Measurements from ENCODE around the gene DSCAML1. TPM values are rescaled to one million over a fixed set of nuclear protein-coding genes. Genes with fewer than 3 reads are reported as not detected.

DSCAML1 gene
- total RNA-seq, 1 experiment from 2014 or later, result not detected

DNA sequence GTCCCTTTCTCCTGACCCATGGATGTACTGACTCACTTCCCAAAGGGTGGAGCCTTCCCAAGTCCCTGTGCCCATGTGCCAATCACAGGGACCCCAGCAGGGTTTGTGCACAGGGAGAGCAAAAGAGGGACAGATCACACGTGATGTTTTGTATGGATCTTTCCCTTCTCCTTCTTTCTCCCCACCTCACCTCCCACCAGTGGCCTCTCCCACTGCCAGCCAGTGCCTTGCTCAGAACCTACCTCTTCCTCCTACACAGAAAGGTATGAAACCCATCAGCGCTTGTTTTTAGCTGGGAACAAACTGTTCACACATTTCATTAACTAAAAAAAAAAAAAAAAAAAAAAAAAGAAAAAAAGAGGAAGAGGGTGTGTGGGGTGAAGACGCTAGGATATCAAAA is 112.9 kb downstream of the DSCAML1 start:
- Histone ChIP-seq H3K9me2 (replicated peaks; ENCODE audit: low read length) (no peaks in the 10 kb centered on the region), H3K27me3 (ENCODE audit: low read length) (peaks cover 83% of the 10 kb centered on the region), H3K36me3 (ENCODE audit: low read depth, low read length) (no peaks in the 10 kb centered on the region), H3K4me3 (ENCODE audit: low read length) (no peak overlapping the region), H3K9me3 (ENCODE audit: low read length) (no peaks in the 10 kb centered on the region), H3K4me2 (ENCODE audit: low read length) (no peak overlapping the region), H3K27ac (ENCODE audit: low read length) (no peak overlapping the region), H2AFZ (ENCODE audit: low read length) (no peak overlapping the region), H4K20me1 (ENCODE audit: low read length) (no peaks in the 10 kb centered on the region), H3K4me1 (ENCODE audit: insufficient read depth, low read length) (no peaks in the 10 kb centered on the region), H3K79me2 (ENCODE audit: low read length) (no peaks in the 10 kb centered on the region), H3F3A (ENCODE audit: low read length, unreplicated experiment) (no peaks in the 10 kb centered on the region), H3K9ac (ENCODE audit: low read length) (no peak overlapping the region)
- TF ChIP-seq EZH2phosphoT487 (IDR thresholded peaks at IDR 0.05; ENCODE audit: borderline replicate concordance, low read length) (no peak), EZH2 (IDR thresholded peaks at IDR 0.05; ENCODE audit: low read length, unreplicated experiment) (no peak)
- TF ChIP-seq, protein P1, sequence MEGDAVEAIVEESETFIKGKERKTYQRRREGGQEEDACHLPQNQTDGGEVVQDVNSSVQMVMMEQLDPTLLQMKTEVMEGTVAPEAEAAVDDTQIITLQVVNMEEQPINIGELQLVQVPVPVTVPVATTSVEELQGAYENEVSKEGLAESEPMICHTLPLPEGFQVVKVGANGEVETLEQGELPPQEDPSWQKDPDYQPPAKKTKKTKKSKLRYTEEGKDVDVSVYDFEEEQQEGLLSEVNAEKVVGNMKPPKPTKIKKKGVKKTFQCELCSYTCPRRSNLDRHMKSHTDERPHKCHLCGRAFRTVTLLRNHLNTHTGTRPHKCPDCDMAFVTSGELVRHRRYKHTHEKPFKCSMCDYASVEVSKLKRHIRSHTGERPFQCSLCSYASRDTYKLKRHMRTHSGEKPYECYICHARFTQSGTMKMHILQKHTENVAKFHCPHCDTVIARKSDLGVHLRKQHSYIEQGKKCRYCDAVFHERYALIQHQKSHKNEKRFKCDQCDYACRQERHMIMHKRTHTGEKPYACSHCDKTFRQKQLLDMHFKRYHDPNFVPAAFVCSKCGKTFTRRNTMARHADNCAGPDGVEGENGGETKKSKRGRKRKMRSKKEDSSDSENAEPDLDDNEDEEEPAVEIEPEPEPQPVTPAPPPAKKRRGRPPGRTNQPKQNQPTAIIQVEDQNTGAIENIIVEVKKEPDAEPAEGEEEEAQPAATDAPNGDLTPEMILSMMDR (conservative IDR thresholded peaks at IDR 0.05; ENCODE audit: low read depth, low read length), result no peak
- ChIA-PET POLR2A (ENCODE audit: unreplicated experiment) (no interaction called here), CTCF (no interaction called here)
- BruUV-seq (replicated peaks), result no TSS peak
- intact Hi-C loops (cut with micrococcal nuclease), result no loop called here
- DNase-seq (no peak), ATAC-seq (no peak)

DNA sequence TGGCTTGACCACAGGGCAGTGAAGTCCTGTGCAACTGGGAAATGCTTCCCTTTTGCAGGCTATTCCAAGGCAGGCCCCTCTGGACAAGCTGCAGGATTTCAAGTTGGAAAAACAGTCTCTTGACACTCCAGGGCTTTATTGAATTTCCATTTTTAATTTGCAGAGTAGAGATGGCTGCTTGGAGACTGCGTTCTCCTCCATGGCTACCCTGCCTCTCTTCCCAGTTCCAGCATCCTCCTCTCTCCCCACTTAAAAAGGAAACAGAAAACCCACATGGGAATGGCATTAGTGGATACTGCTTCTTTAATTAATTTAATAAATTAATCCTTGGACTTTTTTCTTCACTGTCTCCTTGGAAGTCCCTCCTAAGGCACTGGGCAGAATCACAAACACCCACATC is 115.6 kb downstream of the DSCAML1 start:
- no peak overlapping the region for H3K9ac ChIP-seq (ENCODE audit: low read length)
- H3K27me3 ChIP-seq (ENCODE audit: low read length), result peaks cover 92% of the 10 kb centered on the region
- H3K4me2 ChIP-seq (ENCODE audit: low read length), result no peak overlapping the region
- H3K4me3 ChIP-seq (ENCODE audit: low read length), result no peak overlapping the region
- TF ChIP-seq, protein P1 (conservative IDR thresholded peaks at IDR 0.05; ENCODE audit: low read depth, low read length), result no peak
- no peak for TF ChIP-seq EZH2 (IDR thresholded peaks at IDR 0.05; ENCODE audit: low read length, unreplicated experiment)
- TF ChIP-seq EZH2phosphoT487 (IDR thresholded peaks at IDR 0.05; ENCODE audit: borderline replicate concordance, low read length), result no peak
- ATAC-seq (no peak), DNase-seq (no peak)
- H3K79me2 ChIP-seq (ENCODE audit: low read length), result no peaks in the 10 kb centered on the region
- no TSS peak for BruUV-seq (replicated peaks)
- intact Hi-C loops (cut with micrococcal nuclease), result no loop called here
- no peaks in the 10 kb centered on the region for H3K36me3 ChIP-seq (ENCODE audit: low read depth, low read length)
- no peaks in the 10 kb centered on the region for H3K4me1 ChIP-seq (ENCODE audit: insufficient read depth, low read length)
- no peaks in the 10 kb centered on the region for H4K20me1 ChIP-seq (ENCODE audit: low read length)
- H3K27ac ChIP-seq (ENCODE audit: low read length), result no peak overlapping the region
- no peaks in the 10 kb centered on the region for H3K9me3 ChIP-seq (ENCODE audit: low read length)
- CTCF ChIA-PET, result no interaction called here
- H3F3A ChIP-seq (ENCODE audit: low read length, unreplicated experiment), result no peaks in the 10 kb centered on the region
- H3K9me2 ChIP-seq (replicated peaks; ENCODE audit: low read length), result no peaks in the 10 kb centered on the region
- no peak overlapping the region for H2AFZ ChIP-seq (ENCODE audit: low read length)
- POLR2A ChIA-PET (ENCODE audit: unreplicated experiment), result no interaction called here

DNA sequence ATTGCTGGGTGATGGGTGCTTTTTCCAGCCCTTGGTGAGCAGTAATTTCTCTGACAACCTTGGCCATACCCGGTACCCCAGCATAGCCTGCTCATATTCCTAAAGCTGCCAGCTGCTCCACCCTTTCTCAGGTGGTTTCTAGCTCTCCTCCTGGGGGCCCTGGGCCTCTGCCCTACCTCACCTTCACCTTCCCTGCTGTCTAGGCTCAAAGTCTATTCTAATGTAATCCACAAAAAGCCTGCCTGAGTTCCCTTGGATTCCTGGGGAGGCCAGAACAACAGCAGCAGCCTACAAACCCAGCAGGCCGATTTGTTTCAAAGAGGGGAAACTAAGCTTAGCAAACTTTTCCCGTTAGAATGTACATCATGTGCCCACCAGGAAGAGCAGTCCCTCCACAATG is 117.6 kb downstream of the DSCAML1 start:
- no peak overlapping the region for H3K9ac ChIP-seq (ENCODE audit: low read length)
- H3F3A ChIP-seq (ENCODE audit: low read length, unreplicated experiment), result no peaks in the 10 kb centered on the region
- TF ChIP-seq EZH2 (IDR thresholded peaks at IDR 0.05; ENCODE audit: low read length, unreplicated experiment) (no peak), EZH2phosphoT487 (IDR thresholded peaks at IDR 0.05; ENCODE audit: borderline replicate concordance, low read length) (no peak)
- TF ChIP-seq, protein P1 (conservative IDR thresholded peaks at IDR 0.05; ENCODE audit: low read depth, low read length), result no peak
- no peak overlapping the region for H2AFZ ChIP-seq (ENCODE audit: low read length)
- H3K27me3 ChIP-seq (ENCODE audit: low read length), result peaks cover 98% of the 10 kb centered on the region
- H3K36me3 ChIP-seq (ENCODE audit: low read depth, low read length), result no peaks in the 10 kb centered on the region
- no TSS peak for BruUV-seq (replicated peaks)
- ChIA-PET CTCF (no interaction called here), POLR2A (ENCODE audit: unreplicated experiment) (no interaction called here)
- DNase-seq (no peak), ATAC-seq (no peak)
- H3K4me3 ChIP-seq (ENCODE audit: low read length), result no peak overlapping the region
- H3K9me2 ChIP-seq (replicated peaks; ENCODE audit: low read length), result no peaks in the 10 kb centered on the region
- H3K4me2 ChIP-seq (ENCODE audit: low read length), result no peak overlapping the region
- intact Hi-C loops (cut with micrococcal nuclease), result no loop called here
- no peaks in the 10 kb centered on the region for H3K9me3 ChIP-seq (ENCODE audit: low read length)
- H3K79me2 ChIP-seq (ENCODE audit: low read length), result no peaks in the 10 kb centered on the region
- no peak overlapping the region for H3K27ac ChIP-seq (ENCODE audit: low read length)
- no peaks in the 10 kb centered on the region for H3K4me1 ChIP-seq (ENCODE audit: insufficient read depth, low read length)
- no peaks in the 10 kb centered on the region for H4K20me1 ChIP-seq (ENCODE audit: low read length)
